OCI-LY3 (cell line): ENCODE data around the gene ESYT1.

Experiments
- EZH2phosphoT487 ChIP-seq: fragments of 200-600 bp; shearing (Covaris generic); IDR thresholded peaks from 2 replicates; pipeline ENCODE4 v1.6.1; 2018; ENCODE audit warnings: antibody characterized with exemption, mixed run types, low read depth
- TF ChIP-seq, protein P1 (sequence below): fragments of 200-600, 300-600 bp; sonication (generic); IDR thresholded peaks from 2 replicates; pipeline ENCODE4 v1.5.1; 2014; ENCODE audit warnings: antibody characterized with exemption, low read length, low read depth

DNA sequence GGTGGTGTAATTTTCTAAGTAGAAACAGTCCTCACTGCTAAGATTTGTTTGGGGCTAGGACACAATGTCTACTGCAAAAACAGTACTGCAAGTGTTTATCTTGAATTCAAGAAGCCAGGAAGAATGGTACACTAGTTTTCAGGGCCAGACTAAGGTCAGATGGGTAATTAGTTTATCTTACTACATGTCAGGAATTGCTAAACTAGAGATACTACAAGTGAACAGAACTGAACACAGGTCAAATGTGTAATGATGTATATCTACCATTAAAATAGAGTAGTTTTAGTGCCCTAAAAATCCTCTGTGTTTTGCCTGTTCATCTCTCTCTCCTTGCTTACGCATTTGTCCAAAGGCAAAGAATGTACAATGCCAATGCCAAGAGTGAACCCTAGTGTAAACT, 14.0 kb upstream of the ESYT1 start:
- TF ChIP-seq, protein P1, sequence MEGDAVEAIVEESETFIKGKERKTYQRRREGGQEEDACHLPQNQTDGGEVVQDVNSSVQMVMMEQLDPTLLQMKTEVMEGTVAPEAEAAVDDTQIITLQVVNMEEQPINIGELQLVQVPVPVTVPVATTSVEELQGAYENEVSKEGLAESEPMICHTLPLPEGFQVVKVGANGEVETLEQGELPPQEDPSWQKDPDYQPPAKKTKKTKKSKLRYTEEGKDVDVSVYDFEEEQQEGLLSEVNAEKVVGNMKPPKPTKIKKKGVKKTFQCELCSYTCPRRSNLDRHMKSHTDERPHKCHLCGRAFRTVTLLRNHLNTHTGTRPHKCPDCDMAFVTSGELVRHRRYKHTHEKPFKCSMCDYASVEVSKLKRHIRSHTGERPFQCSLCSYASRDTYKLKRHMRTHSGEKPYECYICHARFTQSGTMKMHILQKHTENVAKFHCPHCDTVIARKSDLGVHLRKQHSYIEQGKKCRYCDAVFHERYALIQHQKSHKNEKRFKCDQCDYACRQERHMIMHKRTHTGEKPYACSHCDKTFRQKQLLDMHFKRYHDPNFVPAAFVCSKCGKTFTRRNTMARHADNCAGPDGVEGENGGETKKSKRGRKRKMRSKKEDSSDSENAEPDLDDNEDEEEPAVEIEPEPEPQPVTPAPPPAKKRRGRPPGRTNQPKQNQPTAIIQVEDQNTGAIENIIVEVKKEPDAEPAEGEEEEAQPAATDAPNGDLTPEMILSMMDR, result no peak
- no peak for TF ChIP-seq EZH2phosphoT487
